HG02943 (cell line): Measurements from ENCODE around the gene AKR1C2.

Experiments used
- ATAC-seq: cut with Tn5 transposase; IDR thresholded peaks from one replicate; pipeline ENCODE4 v1.9.1; 2021; ENCODE audit warnings: mild to moderate bottlenecking, low read depth, moderate library complexity; ENCODE audit not compliant: unreplicated experiment

AKR1C2 gene

GRCh38 chr10:4939224-4940072, 64.2 kb downstream of the AKR1C2 start:
- ATAC-seq = no peak
